Smooth muscle cell (in vitro differentiated cells): ENCODE data around the gene DCTN2. TPM values are rescaled to one million over a fixed set of nuclear protein-coding genes. Genes with fewer than 3 reads are reported as not detected.

Source experiments
- DNase-seq: peaks from one replicate; lab custom pipeline; 2025; ENCODE audit not compliant: unreplicated experiment; lab: John Stamatoyannopoulos, UW
- H2AFZ ChIP-seq: fragments of 200-600 bp; sonication (generic); 2 replicates; pipeline ENCODE4 v1.6.0; 2016; ENCODE audit warnings: antibody characterized with exemption, low read depth, mild to moderate bottlenecking
- H3F3A ChIP-seq: fragments of 200-600 bp; sonication (generic); 2 replicates; pipeline ENCODE4 v1.6.0; 2017; ENCODE audit warnings: antibody characterized with exemption, low read depth
- H3K27ac ChIP-seq: fragments of 200-600 bp; sonication (generic); 2 replicates; pipeline ENCODE4 v1.5.1; 2016; ENCODE audit warnings: low read depth, mild to moderate bottlenecking
- H3K27me3 ChIP-seq: fragments of 200-600 bp; sonication (generic); 2 replicates; pipeline ENCODE4 v1.6.1; 2016; ENCODE audit warnings: low read depth, mild to moderate bottlenecking
- H3K36me3 ChIP-seq: fragments of 200-600 bp; sonication (generic); 2 replicates; pipeline ENCODE4 v1.5.1; 2016; ENCODE audit warnings: low read depth
- H3K4me1 ChIP-seq: fragments of 200-600 bp; sonication (generic); 2 replicates; pipeline ENCODE4 v1.5.1; 2016; ENCODE audit warnings: low read depth
- H3K4me2 ChIP-seq: fragments of 200-600 bp; sonication (generic); 2 replicates; pipeline ENCODE4 v1.6.0; 2016; ENCODE audit warnings: mild to moderate bottlenecking
- H3K4me3 ChIP-seq: fragments of 200-600 bp; sonication (generic); 2 replicates; pipeline ENCODE4 v1.5.1; 2016; ENCODE audit warnings: mild to moderate bottlenecking
- H3K79me2 ChIP-seq: fragments of 200-600 bp; sonication (generic); 2 replicates; pipeline ENCODE4 v1.6.0; 2016; ENCODE audit warnings: low read depth, mild to moderate bottlenecking
- H3K9ac ChIP-seq: fragments of 200-600 bp; sonication (generic); 2 replicates; pipeline ENCODE4 v1.6.0; 2016; ENCODE audit warnings: low read depth
- H3K9me3 ChIP-seq: fragments of 200-600 bp; sonication (generic); replicated peaks from 2 replicates; pipeline ENCODE4 v1.5.1; 2016; ENCODE audit warnings: low read depth
- H4K20me1 ChIP-seq: fragments of 200-600 bp; sonication (generic); 2 replicates; pipeline ENCODE4 v1.6.0; 2016; ENCODE audit warnings: low read depth
- WGBS: methylation state at CpG from one replicate; pipeline ENCODE4 v1.1.7; 2016; ENCODE audit warnings: low lambda C conversion rate; 5-methylcytosine and 5-hydroxymethylcytosine counted together
- polyA plus RNA-seq: library from polyadenylated mRNA; unstranded; fragments of >200 nt; fragmentation: Nextera tagmentation; extraction: Ambion mirVana; gene quantifications from 2 replicates; pipeline ENCODE4 v1.2.1, GENCODE V29; 2016
- total RNA-seq: library from RNA; depleted of rRNA; stranded (reverse); fragments of >200 nt; gene quantifications from 2 replicates; pipeline ENCODE4 v1.2.3, GENCODE V29; 2014
- TF ChIP-seq, protein P1 (sequence below): fragments of 200-600 bp; sonication (generic); IDR thresholded peaks from 2 replicates; pipeline ENCODE4 v1.5.1; 2017; ENCODE audit warnings: borderline replicate concordance, mild to moderate bottlenecking, antibody characterized with exemption; ENCODE audit not compliant: insufficient read depth, poor library complexity, severe bottlenecking

Gene DCTN2
- total and polyA plus RNA-seq, 2 experiments from 2014 or later = 107 to 119 TPM

DNA sequence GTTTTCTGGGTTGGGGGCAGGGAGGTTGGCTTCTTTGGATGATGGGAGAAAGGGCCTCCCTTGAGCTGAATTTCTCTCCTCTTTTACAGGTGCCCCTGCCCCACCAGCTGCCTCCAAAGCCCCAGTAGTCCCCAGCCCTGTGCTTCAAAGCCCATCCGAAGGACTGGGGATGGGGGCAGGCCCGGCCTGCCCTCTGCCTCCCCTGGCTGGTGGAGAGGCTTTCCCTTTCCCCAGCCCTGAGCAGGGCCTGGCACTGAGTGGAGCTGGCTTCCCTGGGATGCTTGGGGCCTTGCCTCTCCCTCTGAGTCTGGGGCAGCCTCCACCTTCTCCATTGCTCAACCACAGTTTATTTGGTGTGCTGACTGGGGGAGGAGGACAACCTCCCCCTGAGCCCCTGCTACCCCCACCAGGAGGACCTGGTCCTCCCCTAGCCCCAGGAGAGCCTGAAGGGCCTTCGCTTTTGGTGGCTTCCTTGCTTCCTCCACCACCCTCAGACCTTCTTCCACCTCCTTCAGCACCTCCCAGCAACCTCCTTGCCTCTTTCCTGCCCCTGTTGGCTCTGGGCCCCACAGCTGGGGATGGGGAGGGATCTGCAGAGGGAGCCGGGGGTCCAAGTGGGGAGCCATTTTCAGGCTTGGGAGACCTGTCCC lies 20.4 kb downstream of the DCTN2 start:
- no peak overlapping the region for H3K9ac ChIP-seq
- TF ChIP-seq, protein P1, sequence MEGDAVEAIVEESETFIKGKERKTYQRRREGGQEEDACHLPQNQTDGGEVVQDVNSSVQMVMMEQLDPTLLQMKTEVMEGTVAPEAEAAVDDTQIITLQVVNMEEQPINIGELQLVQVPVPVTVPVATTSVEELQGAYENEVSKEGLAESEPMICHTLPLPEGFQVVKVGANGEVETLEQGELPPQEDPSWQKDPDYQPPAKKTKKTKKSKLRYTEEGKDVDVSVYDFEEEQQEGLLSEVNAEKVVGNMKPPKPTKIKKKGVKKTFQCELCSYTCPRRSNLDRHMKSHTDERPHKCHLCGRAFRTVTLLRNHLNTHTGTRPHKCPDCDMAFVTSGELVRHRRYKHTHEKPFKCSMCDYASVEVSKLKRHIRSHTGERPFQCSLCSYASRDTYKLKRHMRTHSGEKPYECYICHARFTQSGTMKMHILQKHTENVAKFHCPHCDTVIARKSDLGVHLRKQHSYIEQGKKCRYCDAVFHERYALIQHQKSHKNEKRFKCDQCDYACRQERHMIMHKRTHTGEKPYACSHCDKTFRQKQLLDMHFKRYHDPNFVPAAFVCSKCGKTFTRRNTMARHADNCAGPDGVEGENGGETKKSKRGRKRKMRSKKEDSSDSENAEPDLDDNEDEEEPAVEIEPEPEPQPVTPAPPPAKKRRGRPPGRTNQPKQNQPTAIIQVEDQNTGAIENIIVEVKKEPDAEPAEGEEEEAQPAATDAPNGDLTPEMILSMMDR = no peak
- DNase-seq = no peak
- H3F3A ChIP-seq = peaks cover 39% of the 10 kb centered on the region
- peaks cover 28% of the 10 kb centered on the region for H3K79me2 ChIP-seq
- H3K4me2 ChIP-seq = no peak overlapping the region
- H4K20me1 ChIP-seq = peaks cover 43% of the 10 kb centered on the region
- H3K9me3 ChIP-seq = no peaks in the 10 kb centered on the region
- H3K27me3 ChIP-seq = no peaks in the 10 kb centered on the region
- H3K4me3 ChIP-seq = no peak overlapping the region
- H3K27ac ChIP-seq = no peak overlapping the region
- no peak overlapping the region for H2AFZ ChIP-seq
- H3K4me1 ChIP-seq = peaks cover 16% of the 10 kb centered on the region
- 92% methylated on average over 4 of the region's 4 CpGs for WGBS
- no peaks in the 10 kb centered on the region for H3K36me3 ChIP-seq

DNA sequence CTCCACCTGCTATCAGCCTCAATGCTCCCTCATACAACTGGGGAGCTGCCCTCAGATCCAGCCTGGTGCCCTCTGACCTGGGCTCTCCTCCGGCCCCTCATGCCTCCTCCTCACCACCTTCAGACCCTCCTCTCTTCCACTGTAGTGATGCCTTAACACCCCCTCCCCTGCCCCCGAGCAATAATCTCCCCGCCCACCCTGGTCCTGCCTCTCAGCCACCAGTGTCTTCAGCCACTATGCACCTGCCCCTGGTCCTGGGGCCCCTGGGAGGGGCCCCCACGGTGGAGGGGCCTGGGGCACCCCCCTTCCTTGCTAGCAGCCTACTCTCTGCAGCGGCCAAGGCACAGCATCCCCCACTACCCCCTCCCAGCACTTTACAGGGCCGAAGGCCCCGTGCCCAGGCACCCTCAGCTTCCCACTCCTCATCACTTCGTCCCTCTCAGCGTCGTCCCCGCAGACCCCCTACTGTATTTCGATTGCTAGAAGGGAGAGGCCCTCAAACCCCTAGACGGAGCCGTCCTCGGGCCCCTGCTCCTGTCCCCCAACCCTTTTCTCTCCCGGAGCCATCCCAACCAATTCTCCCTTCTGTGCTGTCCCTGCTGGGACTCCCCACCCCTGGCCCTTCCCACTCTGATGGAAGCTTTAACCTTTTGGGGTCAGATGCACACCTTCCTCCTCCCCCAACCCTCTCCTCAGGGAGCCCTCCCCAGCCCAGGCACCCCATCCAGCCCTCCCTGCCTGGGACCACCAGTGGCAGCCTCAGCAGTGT lies 21.2 kb downstream of the DCTN2 start:
- H3K27ac ChIP-seq = no peak overlapping the region
- 98% methylated on average over 14 of the region's 16 CpGs for WGBS
- H4K20me1 ChIP-seq = peaks cover 43% of the 10 kb centered on the region
- no peak overlapping the region for H3K4me3 ChIP-seq
- no peak overlapping the region for H3K4me2 ChIP-seq
- no peaks in the 10 kb centered on the region for H3K36me3 ChIP-seq
- H3K9ac ChIP-seq = no peak overlapping the region
- H3K27me3 ChIP-seq = no peaks in the 10 kb centered on the region
- peaks cover 24% of the 10 kb centered on the region for H3K4me1 ChIP-seq
- TF ChIP-seq, protein P1 = no peak
- no peak for DNase-seq
- peaks cover 28% of the 10 kb centered on the region for H3K79me2 ChIP-seq
- H2AFZ ChIP-seq = no peak overlapping the region
- no peaks in the 10 kb centered on the region for H3K9me3 ChIP-seq
- H3F3A ChIP-seq = peaks cover 40% of the 10 kb centered on the region

DNA sequence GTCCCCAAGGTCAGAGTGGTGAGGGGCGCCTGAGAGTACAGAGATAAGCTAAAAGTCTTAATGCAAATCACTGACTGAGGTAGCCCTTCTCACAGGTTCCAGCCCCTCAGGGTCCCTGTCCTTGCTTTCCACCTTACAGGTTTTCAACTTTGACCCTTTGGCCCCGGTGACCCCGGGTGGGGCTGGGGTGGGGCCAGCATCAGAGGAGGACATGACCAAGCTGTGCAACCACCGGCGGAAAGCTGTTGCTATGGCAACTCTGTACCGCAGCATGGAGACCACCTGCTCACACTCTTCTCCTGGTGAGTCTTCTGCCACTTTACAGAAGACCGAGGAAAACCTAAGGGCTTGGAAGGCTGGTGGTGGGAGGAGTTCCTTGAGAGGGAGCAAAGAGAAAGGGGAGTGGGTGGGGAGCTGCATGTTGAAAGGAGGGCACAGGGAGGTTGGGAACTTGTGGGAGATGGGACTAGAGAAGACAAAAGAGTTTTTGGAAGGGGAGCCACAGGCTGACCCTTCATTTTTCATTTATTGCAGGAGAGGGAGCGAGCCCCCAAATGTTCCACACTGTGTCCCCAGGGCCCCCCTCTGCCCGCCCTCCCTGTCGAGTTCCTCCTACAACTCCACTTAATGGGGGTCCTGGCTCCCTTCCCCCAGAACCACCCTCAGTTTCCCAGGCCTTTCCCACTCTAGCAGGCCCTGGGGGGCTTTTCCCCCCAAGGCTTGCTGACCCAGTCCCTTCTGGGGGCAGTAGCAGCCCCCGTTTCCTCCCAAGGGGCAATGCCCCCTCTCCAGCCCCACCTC lies 22.0 kb downstream of the DCTN2 start:
- peaks cover 24% of the 10 kb centered on the region for H3K4me1 ChIP-seq
- H2AFZ ChIP-seq = no peak overlapping the region
- peaks cover 28% of the 10 kb centered on the region for H3K79me2 ChIP-seq
- TF ChIP-seq, protein P1 = no peak
- peak overlapping the region; percentile 92 for H3K4me2 ChIP-seq
- no peaks in the 10 kb centered on the region for H3K27me3 ChIP-seq
- no peaks in the 10 kb centered on the region for H3K36me3 ChIP-seq
- no peaks in the 10 kb centered on the region for H3K9me3 ChIP-seq
- H3K4me3 ChIP-seq = peak overlapping the region; percentile 97
- H3K9ac ChIP-seq = no peak overlapping the region
- 93% methylated on average over 11 of the region's 11 CpGs for WGBS
- peaks cover 40% of the 10 kb centered on the region for H4K20me1 ChIP-seq
- H3F3A ChIP-seq = peaks cover 33% of the 10 kb centered on the region
- H3K27ac ChIP-seq = no peak overlapping the region
- DNase-seq = no peak
